DMS53 treated with DMSO at 0.1 percent for 48 hours (cell line): ENCODE data around the gene EBI3.
"Not testable (repeated sequence)": the region's sequence is repeated elsewhere in the genome, so short reads cannot be mapped to it uniquely, and the experiment has no call there.

Experiments used
- DNase-seq: peaks from one replicate; lab custom pipeline; 2025; ENCODE audit not compliant: unreplicated experiment; lab: John Stamatoyannopoulos, UW

The EBI3 gene

DNA sequence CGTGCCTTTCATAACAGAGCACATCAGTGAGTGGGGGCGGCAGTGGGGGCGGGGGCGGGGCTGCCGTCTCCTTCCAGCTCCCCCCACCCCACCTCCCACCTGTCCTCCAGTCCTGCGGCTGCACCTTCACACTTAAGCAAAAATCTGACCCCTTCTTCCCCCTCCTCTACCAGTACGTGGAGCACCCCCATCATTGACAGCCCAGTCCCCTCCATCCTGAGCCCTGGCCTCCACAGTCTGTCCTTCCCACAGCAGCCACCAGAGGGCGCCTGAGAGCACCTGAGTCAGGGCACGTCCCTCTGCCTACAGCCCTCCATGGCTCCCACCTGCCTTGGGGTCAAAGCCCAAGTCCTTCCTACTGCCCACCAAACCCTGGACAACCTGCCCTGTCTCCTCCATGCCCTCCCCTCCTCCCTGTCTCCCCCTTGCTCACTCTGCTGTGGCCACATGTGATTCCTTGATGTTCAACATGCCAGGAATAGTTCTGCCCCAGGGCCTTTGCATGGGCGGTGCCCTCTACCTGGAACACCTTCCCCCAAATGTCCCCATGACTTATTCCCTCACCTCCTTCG is 4.0 kb downstream of the EBI3 start:
- DNase-seq: no peak

GRCh38 chr19:4234142-4234861 is 5.0 kb downstream of the EBI3 start:
- no peak for DNase-seq

DNA sequence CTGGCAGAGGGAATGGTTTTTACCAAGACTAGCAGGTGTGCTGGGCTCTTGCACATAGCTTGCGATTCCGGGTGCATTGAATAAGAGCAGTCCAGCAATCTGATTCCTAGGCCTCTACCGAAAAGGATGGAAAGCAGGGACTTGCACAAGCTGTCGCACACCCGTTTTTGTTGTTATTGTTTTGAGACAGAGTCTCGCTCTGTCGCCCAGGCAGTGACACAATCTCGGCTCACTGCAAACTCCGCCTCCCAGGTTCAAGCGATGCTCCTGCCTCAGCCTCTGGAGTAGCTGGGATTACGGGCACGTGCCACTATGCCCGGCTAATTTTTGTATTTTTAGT is 5.5 kb downstream of the EBI3 start:
- DNase-seq: no peak

DNA sequence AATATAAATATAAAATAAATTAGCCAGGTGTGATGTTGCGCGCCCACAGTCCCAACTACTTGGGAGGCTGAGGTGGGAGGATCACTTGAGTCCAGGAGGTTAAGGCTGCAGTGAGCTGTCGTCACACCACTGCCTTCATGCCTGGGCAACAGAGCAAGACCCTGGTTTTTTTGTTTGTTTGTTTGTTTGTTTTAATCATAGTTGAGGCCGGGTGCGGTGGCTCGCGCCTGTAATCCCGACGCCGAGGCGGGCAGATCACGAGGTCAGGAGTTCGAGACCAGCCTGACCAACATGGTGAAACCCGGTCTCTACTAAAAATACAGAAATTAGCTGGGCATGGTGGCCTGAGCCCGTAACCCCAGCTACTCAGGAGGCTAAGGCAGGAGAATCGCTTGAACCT is 8.2 kb downstream of the EBI3 start:
- not testable (repeated sequence) for DNase-seq

DNA sequence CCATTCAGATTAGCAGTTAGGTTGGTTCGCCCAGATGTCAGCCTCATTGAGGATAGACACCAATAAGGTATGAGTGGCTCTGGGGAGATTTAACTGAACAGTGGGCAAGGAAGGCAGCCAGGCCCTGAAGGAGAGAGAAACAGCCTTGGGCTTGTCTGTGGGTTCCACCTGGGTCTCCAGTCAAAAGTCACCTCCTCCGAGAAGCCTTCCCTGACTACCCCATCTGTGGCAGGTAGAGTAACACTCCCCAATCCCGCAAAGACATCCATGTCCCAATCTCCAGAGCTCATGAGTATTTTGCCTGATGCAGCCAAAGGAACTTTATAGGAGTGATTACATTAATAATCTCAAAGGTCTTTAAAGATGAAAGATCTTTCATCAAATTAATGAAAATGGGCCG is 9.5 kb downstream of the EBI3 start:
- DNase-seq: no peak

- DNase-seq: no peak
Measured at GRCh38 chr19:4241824-4242430, 12.6 kb downstream of the EBI3 start.

DNA sequence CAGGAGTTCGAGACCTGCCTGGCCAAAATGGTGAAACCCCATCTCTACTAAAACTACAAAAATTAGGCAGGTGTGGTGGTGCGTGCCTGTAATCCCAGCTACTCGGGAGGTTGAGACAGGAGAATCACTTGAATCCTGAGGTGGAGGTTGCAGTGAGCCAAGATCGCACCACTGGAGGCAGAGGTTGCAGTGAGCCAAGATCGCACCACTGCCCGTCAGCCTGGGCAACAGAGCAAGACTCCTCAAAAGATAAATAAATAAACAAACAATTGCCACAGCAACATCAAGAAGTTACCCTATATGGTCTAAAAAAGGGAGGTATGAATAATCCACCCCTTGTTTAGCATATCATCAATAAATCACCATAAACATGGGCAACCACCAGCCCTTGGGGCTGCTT is 16.6 kb downstream of the EBI3 start:
- DNase-seq: not testable (repeated sequence)

DNA sequence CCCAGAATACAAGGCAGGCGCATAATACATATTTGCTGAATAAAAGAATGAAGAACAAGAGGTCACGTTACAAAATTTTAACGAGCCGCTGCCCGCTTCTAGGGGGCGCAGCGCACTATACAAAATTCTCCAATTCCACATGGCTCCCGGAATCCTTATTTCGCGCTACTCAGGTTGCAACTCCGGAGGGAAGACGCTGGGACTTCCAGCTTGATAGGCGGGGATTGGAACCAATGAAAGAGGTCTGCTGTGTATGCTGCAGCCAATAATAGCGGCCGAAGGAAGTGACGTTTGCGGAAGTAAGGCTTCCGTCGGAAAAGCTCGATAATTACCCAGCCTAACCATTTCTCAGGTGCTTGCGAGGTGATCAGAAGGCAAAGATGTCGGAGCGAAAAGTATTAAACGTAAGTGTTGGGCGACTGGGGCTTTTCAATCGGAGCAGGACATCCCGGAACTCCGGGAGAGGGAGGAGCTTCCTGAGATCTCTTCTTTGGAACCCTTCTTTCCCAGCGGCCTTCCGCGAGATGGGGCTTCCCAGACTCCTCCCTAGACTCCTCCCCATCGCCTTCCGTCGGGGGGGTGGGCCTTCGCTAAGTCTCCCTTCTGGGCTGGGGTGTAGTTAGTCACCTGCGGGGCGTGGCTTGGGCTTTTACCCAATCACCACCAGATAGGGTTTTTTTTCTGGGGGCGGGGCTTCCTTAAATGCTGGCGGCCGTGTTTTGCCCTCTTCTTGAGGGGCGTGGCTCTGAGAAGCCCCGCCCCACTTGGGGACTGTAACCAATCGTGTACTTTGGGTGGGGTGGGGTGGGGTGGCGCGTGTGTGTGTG is 17.7 kb downstream of the EBI3 start, which contains the start of gene YJU2:
YJU2 (plus strand) TSS at position 314 of the 827 bp plus-strand sequence; CDS start at position 381, 67 bp downstream.
- peak; percentile 91 for DNase-seq

DNA sequence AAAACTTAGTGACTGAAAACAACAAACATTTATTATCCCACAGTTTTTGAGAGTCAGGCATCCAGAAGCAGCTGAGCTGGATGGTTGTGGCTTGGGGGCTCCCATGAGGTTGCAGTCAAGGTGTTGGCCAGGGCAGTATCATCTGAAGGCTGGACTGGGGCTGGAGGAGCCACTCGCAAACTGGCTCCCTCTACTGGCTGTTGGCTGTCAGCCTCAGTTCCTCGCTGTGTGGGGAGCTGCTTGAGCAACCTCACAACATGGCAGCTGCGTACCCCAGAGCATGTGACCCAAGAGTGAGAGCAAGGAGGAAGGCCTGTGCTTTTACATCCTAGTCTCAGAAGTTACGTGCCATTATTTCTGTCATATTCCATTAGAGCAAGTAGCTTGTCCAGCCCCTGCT is 27.2 kb downstream of the EBI3 start:
- DNase-seq: no peak

GRCh38 chr19:4257025-4257424 is 27.7 kb downstream of the EBI3 start:
- no peak for DNase-seq

DNA sequence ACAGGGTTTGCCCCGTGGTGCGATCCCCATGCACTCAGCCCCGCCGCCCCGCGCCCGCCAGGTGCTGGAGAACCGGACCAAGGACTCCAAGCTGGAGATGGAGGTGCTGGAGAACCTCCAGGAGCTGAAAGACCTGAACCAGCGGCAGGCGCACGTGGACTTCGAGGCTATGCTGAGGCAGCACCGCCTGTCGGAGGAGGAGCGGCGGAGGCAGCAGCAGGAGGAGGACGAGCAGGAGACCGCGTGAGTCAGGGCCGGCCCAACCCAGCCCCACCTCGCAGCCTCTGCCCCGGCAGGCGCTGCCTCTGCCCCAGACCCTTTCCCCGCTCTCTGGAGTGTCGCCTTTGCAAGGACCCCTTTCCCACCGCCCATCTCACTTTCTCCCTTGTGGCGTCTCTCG is 28.9 kb downstream of the EBI3 start:
- no peak for DNase-seq

- DNase-seq: no peak
Measured at GRCh38 chr19:4260613-4261191, 31.4 kb downstream of the EBI3 start.

DNA sequence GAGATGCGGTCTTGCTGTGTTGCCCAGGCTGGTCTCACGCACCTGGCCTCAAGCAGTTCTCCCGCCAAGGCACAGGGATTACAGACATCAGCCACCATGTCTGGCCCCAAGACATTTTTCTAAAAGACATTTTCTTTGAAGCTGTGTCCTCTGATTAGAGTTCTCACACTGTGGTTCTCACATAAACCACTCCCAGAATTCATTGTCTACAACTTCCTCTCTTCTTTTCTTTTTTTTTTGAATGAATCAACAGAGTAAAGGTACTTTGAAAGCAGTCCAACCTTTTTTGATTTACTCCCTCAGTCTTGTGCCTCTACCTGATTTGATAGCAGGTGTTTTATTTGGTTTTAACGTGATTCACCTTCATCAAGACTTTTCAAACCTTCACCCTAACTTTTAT is 35.5 kb downstream of the EBI3 start:
- DNase-seq: no peak

GRCh38 chr19:4266253-4267000 is 37.1 kb downstream of the EBI3 start:
- DNase-seq: no peak

GRCh38 chr19:4267101-4267900 is 38.0 kb downstream of the EBI3 start:
- DNase-seq: no peak

GRCh38 chr19:4267901-4268815 is 38.8 kb downstream of the EBI3 start:
- DNase-seq: no peak

DNA sequence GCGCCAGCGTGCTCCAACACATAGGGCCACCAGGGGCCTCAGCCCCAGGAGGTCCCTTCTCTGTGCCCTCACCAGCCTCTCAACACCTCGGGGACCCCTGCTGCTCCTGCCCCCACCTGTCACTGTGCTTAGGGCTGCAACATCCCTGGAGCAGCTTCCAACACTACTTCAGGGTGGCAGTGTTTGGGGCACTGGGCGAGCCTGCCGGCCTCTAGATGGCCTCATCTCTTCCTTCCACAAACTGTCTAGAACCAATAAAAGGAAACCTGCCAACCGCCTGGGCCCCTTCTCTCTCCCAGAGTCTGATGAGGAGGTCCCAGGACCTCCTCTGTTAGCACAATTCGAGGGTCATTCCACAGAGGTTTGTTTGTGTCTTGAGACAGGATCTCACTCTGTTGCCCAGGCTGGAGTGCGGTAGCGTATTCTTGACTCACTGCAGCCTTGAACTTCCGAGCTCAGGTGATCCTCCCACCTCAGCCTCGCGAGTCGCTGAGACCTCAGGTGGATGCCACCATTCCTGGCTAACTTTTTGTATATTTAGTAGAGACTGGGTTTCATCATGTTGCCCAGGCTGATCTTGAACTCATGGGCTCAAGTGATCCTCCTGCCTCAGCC is 39.6 kb downstream of the EBI3 start:
- no peak for DNase-seq

DNA sequence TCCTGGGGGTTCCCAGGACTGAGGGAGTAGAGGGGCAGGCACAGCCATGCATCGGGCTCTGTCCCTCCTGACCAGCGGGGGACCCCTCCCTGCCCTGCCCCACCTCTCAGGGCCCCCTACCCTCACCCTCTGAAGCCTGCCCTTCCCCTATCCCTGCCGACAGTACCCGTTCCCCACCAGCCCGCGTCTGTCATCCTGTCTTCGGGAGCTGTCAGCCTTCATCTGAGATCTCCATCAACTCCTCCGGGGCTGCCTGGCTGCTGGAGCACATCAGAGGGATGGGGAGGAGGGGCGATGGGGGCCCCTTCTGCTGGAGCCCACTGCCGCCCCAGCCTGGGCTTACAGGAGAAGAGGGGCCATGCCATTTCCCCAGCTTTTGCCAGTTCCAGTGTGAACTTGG is 43.6 kb downstream of the EBI3 start:
- DNase-seq: no peak
